Neuronal stem cell (in vitro differentiated cells): ENCODE results near the gene IP6K1.

ENCODE experiments used
- DNase-seq: peaks from one replicate; pipeline ENCODE4 v3.0.0-alpha.2; 2013; ENCODE audit warnings: low spot score
- H2AFZ ChIP-seq: one replicate; pipeline ENCODE4 v1.6.1; 2013; ENCODE audit warnings: mild to moderate bottlenecking, low read length, inconsistent platforms
- H2AK5ac ChIP-seq: 2 replicates; pipeline ENCODE4 v1.6.1; 2013; ENCODE audit warnings: low read depth, mild to moderate bottlenecking, inconsistent platforms, low read length, moderate library complexity, mixed read lengths
- H2BK120ac ChIP-seq: 2 replicates; pipeline ENCODE4 v1.6.1; 2013; ENCODE audit warnings: low read depth, mild to moderate bottlenecking, inconsistent platforms, low read length, moderate library complexity, mixed read lengths
- H2BK12ac ChIP-seq: one replicate; pipeline ENCODE4 v1.6.1; 2013; ENCODE audit warnings: low read length, inconsistent platforms
- H2BK15ac ChIP-seq: 2 replicates; pipeline ENCODE4 v1.6.1; 2013; ENCODE audit warnings: mild to moderate bottlenecking, low read length, inconsistent platforms, mixed read lengths
- H2BK5ac ChIP-seq: one replicate; pipeline ENCODE4 v1.6.1; 2013; ENCODE audit warnings: inconsistent platforms, mild to moderate bottlenecking, low read length, moderate library complexity
- H3K14ac ChIP-seq: one replicate; pipeline ENCODE4 v1.6.1; 2013; ENCODE audit warnings: low read length, inconsistent platforms
- H3K18ac ChIP-seq: 2 replicates; pipeline ENCODE4 v1.6.1; 2013; ENCODE audit warnings: low read length, inconsistent platforms
- H3K23ac ChIP-seq: 2 replicates; pipeline ENCODE4 v1.6.1; 2013; ENCODE audit warnings: low read depth, mild to moderate bottlenecking, mixed read lengths, low read length, inconsistent platforms; ENCODE audit not compliant: poor library complexity
- H3K27ac ChIP-seq: replicated peaks from 3 replicates; pipeline ENCODE4 v1.5.1; 2013; ENCODE audit warnings: low read length, inconsistent platforms
- H3K27me3 ChIP-seq, 3 experiments: 2 replicates each; pipeline ENCODE4 v1.6.1; 2013; ENCODE audit warnings: low read length in 3 of 3, mild to moderate bottlenecking in 2 of 3, inconsistent platforms in 1 of 3, low read depth in 1 of 3, mixed read lengths in 1 of 3, moderate library complexity in 1 of 3; ENCODE audit not compliant: control insufficient read depth in 3 of 3, insufficient read depth in 3 of 3
- H3K36me3 ChIP-seq, 2 donors: replicated peaks in 1 of 2; 2 replicates each; pipeline ENCODE4 v1.6.1; 2013; ENCODE audit warnings: low read length in 2 of 2; ENCODE audit not compliant: control insufficient read depth in 2 of 2, insufficient read depth in 2 of 2
- H3K4ac ChIP-seq: 2 replicates; pipeline ENCODE4 v1.6.1; 2013; ENCODE audit warnings: inconsistent platforms, mild to moderate bottlenecking, low read length, moderate library complexity
- H3K4me1 ChIP-seq, 2 donors: 1 replicate in 1 of 2; 2 replicates in 1 of 2; pipeline ENCODE4 v1.6.1; 2013; ENCODE audit warnings: low read length in 2 of 2, low read depth in 1 of 2; ENCODE audit not compliant: control insufficient read depth in 2 of 2, insufficient read depth in 1 of 2
- H3K4me2 ChIP-seq: one replicate; pipeline ENCODE4 v1.6.1; 2013; ENCODE audit warnings: mild to moderate bottlenecking, low read length, inconsistent platforms; ENCODE audit not compliant: insufficient read depth, poor library complexity, severe bottlenecking
- H3K4me3 ChIP-seq, 2 donors: 2 replicates each; pipeline ENCODE4 v1.5.1; 2013; ENCODE audit warnings: low read length in 2 of 2, mild to moderate bottlenecking in 2 of 2, inconsistent platforms in 1 of 2, moderate library complexity in 1 of 2
- H3K79me1 ChIP-seq: one replicate; pipeline ENCODE4 v1.6.1; 2013; ENCODE audit warnings: low read depth, mild to moderate bottlenecking, inconsistent platforms, low read length, moderate library complexity
- H3K9ac ChIP-seq: one replicate; pipeline ENCODE4 v1.6.1; 2013; ENCODE audit warnings: mild to moderate bottlenecking, low read depth, low read length, inconsistent platforms; ENCODE audit not compliant: poor library complexity
- H3K9me3 ChIP-seq, 2 donors: replicated peaks in 1 of 2; 2 replicates each; pipeline versions ENCODE3 to v1.6.1; 2013; ENCODE audit warnings: low read length in 2 of 2, mild to moderate bottlenecking in 2 of 2, inconsistent platforms in 1 of 2, low read depth in 1 of 2, mixed read lengths in 1 of 2, moderate library complexity in 1 of 2; ENCODE audit not compliant: control insufficient read depth in 2 of 2, insufficient read depth in 1 of 2
- H4K8ac ChIP-seq: one replicate; pipeline ENCODE4 v1.6.1; 2013; ENCODE audit warnings: low read depth, mild to moderate bottlenecking, inconsistent platforms, low read length, moderate library complexity
- H4K91ac ChIP-seq: one replicate; pipeline ENCODE4 v1.6.1; 2013; ENCODE audit warnings: low read length, low read depth, mild to moderate bottlenecking, inconsistent platforms; ENCODE audit not compliant: poor library complexity
- WGBS, 2 donors: extraction: QIAGEN DNeasy Blood & Tissue Kit; methylation state at CpG; one replicate each; pipeline ENCODE4 v1.1.7; 2013; ENCODE audit warnings: missing lambda C conversion rate in 2 of 2, mixed read lengths in 1 of 2; ENCODE audit not compliant: insufficient read length in 2 of 2, insufficient replicate concordance in 1 of 2; ENCODE audit errors: extremely low coverage in 2 of 2; 5-methylcytosine and 5-hydroxymethylcytosine counted together

Gene IP6K1

GRCh38 chr3:49805897-49806701, 19.8 kb upstream of the IP6K1 start:
- H3K9me3 ChIP-seq = no peaks in the 10 kb centered on the region
- H3K4me1 ChIP-seq = peaks cover 26 to 47% of the 10 kb centered on the region in 2 donors
- H3K9ac ChIP-seq = no peak overlapping the region
- H2BK5ac ChIP-seq = peak overlapping the region; percentile 1
- peak overlapping the region; percentile 42 for H2BK15ac ChIP-seq
- H4K8ac ChIP-seq = no peak overlapping the region
- peak overlapping the region; percentile 61 for H3K18ac ChIP-seq
- peak overlapping the region; percentile 78 for H3K14ac ChIP-seq
- H2AFZ ChIP-seq = peak overlapping the region; percentile 83
- H2AK5ac ChIP-seq = peak overlapping the region; percentile 40
- H3K23ac ChIP-seq = peak overlapping the region; percentile 73
- no CpG with 5 or more reads among the region's 11 CpGs for WGBS, 2 donors
- no peak overlapping the region for H3K4me3 ChIP-seq
- H3K4me2 ChIP-seq = no peak overlapping the region
- peaks cover 0 to 2% of the 10 kb centered on the region in 2 donors for H3K36me3 ChIP-seq
- peaks cover 0 to 27% (median 15%) of the 10 kb centered on the region in 3 experiments for H3K27me3 ChIP-seq
- peak overlapping the region; percentile 75 for H2BK12ac ChIP-seq
- no peak overlapping the region for H4K91ac ChIP-seq
- no peak overlapping the region for H2BK120ac ChIP-seq
- no peaks in the 10 kb centered on the region for H3K79me1 ChIP-seq
- H3K27ac ChIP-seq = no peak overlapping the region
- no peak for DNase-seq
- H3K4ac ChIP-seq = peak overlapping the region; percentile 29

DNA sequence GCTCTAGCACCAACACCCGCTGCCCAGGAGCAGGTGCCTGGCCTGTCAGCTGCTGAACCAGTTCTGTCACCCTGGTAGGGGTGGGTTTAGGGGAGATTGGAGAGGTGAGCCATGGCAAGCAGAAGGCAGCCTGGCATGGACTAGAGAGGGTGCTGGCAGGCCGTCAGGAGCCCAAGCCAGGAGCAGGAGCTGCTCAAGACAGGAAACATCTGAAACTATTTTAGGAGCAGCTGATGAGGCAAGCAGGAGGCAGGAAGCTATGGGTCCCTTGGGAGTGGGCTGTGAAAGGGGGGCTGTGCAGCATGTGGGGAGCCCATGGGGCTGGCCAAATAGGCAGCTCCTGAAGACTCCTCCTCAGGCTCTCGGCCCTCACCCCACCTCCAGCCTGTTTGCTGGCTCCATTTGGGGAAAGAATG, 19.0 kb upstream of the IP6K1 start:
- DNase-seq = no peak

GRCh38 chr3:49804141-49805041, 18.0 kb upstream of the IP6K1 start:
- Histone ChIP-seq H3K27me3 (peaks cover 0 to 34% (median 15%) of the 10 kb centered on the region in 3 experiments), H2BK5ac (no peak overlapping the region), H3K9ac (no peak overlapping the region), H2BK15ac (peak overlapping the region; percentile 19), H3K23ac (peak overlapping the region; percentile 2), H4K8ac (no peak overlapping the region), H3K18ac (peak overlapping the region; percentile 11), H3K9me3 (no peaks in the 10 kb centered on the region), H2AFZ (peak overlapping the region; percentile 99), H3K4ac (no peak overlapping the region), H3K79me1 (no peaks in the 10 kb centered on the region), H2AK5ac (no peak overlapping the region), H3K36me3 (no peaks in the 10 kb centered on the region), H3K4me3 (peak overlapping the region in 1 of 2 donors; percentile 23), H3K27ac (no peak overlapping the region), H4K91ac (no peak overlapping the region), H3K14ac (peak overlapping the region; percentile 25), H3K4me2 (no peak overlapping the region), H2BK12ac (peak overlapping the region; percentile 33), H3K4me1 (peaks cover 26 to 47% of the 10 kb centered on the region in 2 donors), H2BK120ac (no peak overlapping the region)
- DNase-seq = no peak
- no CpG with 5 or more reads among the region's 26 CpGs for WGBS, 2 donors

More for the DNA sequence above, 19.0 kb upstream of the IP6K1 start:
- peak overlapping the region; percentile 48 for H4K8ac ChIP-seq
- no peaks in the 10 kb centered on the region for H3K9me3 ChIP-seq
- H3K36me3 ChIP-seq = peaks cover 0 to 2% of the 10 kb centered on the region in 2 donors
- no peak overlapping the region for H4K91ac ChIP-seq
- H2BK120ac ChIP-seq = no peak overlapping the region
- peak overlapping the region; percentile 81 for H3K4ac ChIP-seq
- H2BK12ac ChIP-seq = no peak overlapping the region
- H3K4me1 ChIP-seq = peaks cover 26 to 47% of the 10 kb centered on the region in 2 donors
- no CpG with 5 or more reads among the region's 3 CpGs for WGBS, 2 donors
- no peak overlapping the region for H3K4me3 ChIP-seq
- H2BK5ac ChIP-seq = peak overlapping the region; percentile 1
- peak overlapping the region; percentile 83 for H2AFZ ChIP-seq
- H3K23ac ChIP-seq = peak overlapping the region; percentile 46
- peaks cover 0 to 32% (median 15%) of the 10 kb centered on the region in 3 experiments for H3K27me3 ChIP-seq
- no peak overlapping the region for H3K27ac ChIP-seq
- H2BK15ac ChIP-seq = peak overlapping the region; percentile 42
- no peaks in the 10 kb centered on the region for H3K79me1 ChIP-seq
- H3K9ac ChIP-seq = no peak overlapping the region
- H2AK5ac ChIP-seq = peak overlapping the region; percentile 58
- H3K4me2 ChIP-seq = no peak overlapping the region
- peak overlapping the region; percentile 4 for H3K18ac ChIP-seq
- no peak overlapping the region for H3K14ac ChIP-seq
